EL (cell line): ENCODE measurements around the gene RGS6.

ENCODE experiments used
- DNase-seq: peaks from one replicate; pipeline ENCODE4 v3.0.0-alpha.2; 2016

Gene RGS6

DNA sequence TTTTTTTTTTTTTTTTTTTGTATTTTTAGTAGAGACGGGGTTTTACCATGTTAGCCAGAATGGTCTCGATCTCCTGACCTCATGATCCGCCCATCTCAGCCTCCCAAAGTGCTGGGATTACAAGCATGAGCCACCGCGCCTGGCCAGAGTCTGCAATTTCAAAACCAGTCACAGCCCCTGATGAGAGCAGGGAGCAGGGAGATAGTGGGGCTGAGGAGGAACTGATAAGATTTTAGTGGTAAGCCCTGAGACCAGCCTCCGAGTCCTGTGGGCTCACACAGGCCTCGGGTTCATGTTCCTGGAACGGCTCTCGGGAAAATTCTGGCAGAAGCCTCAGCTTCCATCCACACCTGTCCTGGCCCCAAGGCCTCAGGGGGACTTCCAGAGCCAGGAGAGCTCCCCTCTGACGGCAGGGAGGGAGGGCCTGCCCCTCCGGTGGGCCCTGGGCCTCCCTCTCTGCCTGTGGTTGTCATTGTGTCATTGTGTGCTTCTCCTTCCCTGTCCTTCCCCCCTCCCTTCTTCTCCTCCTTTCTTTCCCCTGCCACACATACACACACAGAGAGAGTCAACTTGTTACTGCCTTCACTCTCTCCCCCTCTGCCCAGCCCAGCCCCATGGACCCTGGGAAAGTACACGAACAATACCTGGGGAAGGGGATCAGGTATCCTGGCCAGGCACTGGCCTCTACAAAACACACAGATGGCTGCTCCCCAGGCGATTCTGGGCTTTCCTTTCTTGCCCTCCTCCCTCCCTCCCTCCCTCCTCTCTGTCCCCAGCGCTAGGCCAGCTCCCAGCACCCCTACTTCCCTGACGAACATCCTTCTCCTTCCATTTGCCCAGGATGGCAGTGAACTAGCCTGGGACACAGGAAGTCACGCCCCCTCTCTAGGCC is 667.6 kb downstream of the RGS6 start:
- no peak for DNase-seq

DNA sequence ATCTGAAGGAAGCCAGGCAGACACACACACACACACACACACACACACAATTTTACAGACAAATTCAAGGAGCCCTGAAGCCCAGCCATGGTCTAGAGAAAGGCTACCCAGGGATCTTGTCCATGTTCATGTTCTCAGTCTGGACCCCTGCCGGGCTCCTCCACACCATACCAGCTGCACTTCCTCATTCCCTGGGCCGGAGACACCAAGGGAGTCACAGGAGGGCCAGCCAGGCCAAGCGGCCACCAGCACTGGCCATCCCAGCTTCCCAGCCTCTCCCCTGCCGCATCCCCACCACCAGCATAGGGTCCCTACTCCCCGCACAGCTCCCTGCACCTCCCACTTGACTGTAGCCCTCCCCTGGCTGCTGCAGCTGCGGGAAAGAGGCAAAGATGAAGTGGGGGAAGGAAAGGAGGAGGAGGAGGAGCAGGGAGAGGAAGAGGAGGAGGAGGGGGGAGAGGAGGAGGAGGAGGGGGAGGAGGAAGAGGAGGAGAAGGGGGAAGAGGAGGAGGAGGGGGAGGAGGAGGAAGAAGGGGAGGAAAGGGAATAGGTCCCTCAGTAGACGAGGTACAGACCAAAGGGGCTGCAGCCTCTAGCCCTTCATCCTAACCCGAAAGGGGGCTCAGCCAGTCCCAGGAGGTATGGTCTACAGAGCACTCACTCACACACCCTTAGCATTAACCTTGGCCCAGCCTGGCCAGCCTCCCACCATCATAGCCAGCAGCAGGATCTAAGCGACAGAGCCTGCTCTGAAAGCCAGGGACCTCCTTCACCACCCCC is 668.5 kb downstream of the RGS6 start:
- no peak for DNase-seq

DNA sequence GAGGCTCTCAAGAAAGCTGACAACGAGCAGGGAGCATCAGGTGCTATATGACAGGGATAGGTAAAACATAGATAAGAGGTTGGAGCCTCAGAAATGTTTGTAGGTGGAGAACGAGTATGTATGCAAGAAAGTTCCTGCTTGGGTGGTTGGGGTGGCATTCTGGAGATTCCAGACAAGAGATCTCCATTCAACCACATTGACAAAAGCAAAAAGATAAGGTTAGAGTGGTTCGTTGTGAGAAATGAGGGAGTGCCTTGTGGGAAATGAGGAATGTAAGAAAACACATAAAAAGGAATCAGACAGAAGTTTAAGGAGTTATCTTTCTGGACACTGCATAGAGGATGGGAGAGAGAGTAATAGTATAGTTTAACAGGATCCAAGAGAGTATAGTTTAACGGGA is 671.4 kb downstream of the RGS6 start:
- DNase-seq = peak; percentile 23

DNA sequence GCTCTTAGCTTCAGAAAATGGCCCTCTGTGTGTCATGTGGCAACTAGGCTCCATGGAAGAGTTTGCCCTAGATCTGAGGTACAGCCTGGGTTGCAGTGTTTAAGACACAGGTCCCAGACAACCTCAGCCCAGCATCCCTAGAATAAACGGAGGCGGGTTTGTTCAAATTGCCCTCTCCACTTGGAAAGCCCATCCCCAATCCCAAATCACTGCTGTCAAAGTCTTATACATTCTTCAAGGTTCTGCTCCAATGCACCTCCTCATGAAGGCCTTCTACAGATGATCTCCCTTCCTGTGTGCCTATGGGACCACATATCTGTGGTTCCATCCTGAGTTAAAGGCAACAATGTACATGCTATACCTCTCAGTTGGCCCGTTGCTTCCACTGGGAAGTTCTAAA is 671.9 kb downstream of the RGS6 start:
- no peak for DNase-seq

DNA sequence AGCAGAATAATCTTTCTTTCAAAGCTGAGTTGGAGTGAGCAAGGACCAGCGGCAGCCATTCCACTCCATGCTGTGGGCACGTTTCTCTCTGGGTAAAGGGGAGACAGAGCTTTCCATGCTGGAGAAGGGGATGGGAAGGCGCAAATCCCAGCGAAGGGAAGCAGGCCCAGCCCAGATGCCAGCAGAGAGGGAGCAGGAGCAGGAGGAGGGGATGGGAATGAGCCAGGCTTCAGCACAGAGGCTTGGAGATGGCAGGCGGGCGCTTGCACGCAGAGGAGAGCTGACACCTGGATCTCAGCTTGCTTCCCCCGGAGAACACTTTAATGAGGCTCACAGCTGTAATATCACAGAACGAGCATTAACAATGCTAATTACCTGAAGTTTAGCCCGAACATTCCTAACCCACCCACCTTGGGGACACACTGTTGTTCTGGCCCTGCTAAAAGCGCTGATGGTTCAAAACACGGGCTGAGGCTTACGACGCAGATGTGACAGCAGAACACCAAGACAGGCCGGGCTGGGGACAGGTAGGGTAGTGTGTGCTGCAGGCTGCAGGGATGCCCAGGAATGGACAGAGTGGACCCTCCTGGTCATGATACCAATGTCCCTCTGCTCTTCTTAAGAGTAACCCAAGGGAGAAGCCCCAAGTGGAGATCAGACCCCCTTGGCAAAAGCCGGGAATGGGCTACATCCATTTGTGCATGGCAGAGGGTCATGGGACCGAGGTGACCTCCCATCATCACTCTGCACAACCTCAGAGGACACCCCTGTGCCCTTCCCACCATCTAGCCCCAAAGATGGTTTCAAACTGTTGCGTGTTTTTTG is 673.1 kb downstream of the RGS6 start:
- DNase-seq = no peak

DNA sequence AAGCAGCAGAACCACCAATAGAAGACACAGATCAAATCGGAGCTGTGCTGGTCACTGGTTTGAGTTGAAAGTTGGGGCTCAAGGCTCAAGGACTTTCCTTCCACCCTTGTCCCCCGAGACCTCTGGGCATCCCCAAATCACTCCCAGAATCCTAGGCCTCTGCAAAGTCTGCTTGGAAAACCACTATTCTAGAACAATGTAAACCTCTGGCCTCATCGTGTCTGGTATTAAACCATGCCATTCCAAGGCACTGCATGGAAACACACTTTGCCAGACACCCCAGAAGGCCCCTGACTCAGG is 673.6 kb downstream of the RGS6 start:
- DNase-seq = no peak

DNA sequence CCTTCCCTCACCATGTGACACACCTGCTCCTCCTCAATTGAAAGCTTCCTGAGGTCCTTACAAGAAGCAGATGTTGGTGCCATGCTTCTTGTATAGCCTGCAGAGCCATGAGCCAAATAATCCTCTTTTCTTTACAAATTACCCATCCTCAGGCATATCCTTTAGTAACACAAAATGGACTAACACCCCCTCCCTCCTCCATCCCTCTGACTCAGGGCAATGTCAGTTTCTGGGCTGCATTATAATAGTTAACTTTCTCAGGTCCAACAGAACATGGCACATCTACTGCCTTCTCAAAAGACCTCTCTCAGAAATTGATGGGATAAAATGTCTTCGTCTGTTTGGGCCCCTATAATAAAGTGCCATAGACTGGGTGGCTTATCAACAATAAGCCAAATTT is 674.6 kb downstream of the RGS6 start:
- peak; percentile 27 for DNase-seq

DNA sequence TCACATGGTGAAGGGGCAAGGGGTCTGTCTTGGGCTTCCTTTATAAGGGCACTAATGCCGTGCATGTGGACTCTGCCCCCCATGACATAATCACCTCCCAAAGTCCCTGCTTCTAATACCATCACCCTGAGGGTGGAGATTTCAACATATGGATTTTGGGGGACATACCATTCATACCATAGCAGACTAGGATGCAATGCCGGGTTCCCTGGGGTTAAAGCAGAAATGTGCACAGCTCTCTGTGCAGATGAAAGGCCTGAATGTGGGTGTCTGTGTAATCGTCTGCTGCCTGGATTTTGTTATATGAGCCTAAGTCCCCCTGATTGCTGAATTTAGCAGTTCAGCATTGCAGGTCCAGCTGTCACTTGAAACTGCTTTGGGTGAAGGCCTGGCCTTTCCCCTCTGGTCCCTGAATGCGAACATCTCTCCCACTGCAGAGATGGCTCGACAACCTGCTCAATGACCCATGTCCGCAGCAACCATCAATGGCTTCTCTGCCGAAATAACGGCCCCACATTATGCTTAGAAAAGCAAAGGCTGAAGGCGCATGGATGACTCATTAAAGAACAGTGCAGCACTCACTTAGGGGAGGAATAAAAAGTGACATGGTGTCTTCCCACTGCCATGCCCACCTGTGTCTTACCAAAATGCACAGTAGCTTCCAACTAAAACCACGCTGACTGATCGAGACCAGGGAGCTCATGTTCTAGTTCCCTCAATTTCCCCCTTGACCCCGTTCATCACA is 675.3 kb downstream of the RGS6 start:
- peak; percentile 80 for DNase-seq

DNA sequence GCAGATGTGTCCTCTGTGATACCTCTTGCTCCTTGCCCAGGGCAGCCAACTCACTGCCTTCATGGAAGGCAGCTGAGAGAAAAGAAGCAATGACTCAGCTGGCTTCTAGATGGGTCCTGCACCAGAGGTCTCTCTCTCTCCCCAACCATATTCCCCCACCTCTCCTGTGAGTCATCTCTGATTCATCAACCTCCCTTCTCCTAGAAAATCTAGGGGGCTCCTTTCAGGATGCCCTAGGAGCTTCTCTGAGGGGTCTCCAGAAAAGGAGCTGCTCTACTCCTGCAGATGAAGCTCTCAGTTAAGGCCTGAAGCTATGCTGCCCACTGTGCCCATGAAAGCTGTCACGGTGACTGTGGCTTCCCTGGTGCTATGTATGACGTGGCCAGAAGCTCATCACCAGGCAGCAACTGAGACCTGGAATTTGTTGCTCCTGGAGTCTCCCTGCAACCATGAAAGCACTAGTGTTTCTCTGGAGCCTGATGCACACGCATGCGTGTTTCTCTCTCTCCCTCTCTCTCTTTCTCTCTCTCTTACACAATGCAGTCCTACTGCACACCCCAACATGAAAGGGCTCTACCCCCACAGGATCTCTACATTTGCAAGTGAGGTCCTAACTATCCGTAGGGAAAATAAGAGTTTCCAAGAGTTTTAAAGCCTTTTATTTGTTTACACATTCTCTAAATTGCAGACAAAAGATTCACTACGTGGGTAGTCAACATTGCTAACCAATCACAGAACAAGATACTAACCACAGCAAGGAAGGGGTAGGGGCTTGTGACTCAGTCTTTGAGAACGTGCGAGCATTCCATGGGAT is 676.4 kb downstream of the RGS6 start:
- DNase-seq = peak; percentile 98

DNA sequence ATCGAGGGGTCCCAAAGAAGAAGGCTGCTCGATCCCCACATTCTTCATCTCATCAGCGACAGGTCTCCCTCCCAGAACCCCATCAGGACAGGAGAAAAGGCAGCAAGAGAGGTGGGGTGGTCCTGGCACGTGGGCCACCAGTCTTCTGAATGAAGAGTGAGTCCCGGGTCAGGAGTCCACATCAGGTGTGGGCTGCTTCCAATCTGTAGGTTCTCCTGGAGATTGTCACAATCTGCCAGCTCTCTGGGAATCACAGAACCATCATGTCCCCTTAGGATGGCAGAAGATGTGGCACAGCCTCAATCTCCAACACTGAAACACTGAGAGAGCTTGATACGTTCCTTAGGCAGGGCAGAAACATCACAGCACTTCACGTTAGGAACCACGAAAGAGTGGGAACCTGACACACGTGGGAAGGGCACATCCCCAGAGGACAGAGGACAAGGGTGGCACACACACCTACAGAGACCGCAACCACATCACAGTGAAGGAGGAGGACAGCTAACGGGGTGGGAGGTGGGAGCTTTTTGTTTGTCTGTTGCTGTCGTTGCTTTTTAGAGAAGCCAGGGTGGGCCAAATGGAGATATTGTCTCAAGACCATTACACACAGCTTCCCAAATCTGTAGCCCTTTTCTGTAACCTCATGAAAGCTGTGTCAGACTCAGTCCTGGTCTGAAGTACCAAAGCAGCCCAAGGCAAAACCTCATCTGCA is 677.1 kb downstream of the RGS6 start:
- no peak for DNase-seq

DNA sequence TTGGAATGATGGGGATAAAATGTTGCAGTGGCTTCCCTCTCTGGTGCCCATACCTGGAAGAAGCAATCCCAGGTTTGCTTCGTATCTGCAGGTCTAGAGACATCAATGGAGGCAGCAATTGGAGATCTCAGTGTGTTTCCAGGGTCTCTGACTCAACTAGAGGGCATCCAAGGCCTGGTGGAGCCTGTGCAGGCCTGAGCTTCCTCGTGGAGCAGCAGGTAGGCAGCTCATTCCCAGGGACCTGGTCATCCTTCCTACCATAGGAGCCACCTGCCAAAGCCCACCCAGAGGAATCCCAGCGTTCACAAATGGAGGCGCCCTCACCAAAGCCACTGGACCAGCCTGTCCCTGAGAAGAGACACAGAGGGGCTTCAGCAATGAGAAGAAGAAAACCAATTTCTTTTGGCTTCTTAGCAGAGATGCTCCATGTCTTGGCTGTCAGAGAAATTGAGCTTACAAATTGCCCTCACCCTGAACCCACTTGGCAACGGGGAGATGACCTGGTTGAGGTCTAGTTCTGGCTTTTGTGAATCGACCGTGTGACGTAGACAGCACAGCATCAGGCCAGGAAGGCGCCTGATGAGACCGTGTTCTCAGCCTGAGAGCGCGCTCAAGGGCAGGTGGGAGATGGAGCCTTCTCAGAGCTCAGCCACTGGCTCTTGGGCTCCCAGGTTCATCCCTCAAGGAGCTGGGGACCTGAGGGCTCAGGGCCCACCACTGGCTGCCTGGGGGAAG is 678.0 kb downstream of the RGS6 start:
- DNase-seq = no peak

DNA sequence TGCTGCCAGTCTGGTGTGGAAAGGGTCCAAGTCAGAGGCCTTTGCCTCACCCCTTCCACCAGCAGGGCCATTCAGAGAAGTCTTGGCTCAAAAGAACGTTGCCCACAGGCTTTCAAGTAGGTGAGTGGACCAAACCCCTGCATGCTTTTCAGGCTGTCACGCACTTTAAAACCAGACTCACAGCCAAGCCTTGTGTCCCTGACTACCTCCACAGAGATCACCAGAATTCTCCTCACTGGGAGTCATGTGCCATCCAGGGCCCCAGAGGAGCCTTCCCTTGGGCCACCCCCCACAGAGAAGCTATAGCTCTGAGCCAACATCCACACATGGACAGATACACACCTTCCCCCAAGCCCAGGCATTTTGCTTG is 678.6 kb downstream of the RGS6 start:
- DNase-seq = peak; percentile 44

DNA sequence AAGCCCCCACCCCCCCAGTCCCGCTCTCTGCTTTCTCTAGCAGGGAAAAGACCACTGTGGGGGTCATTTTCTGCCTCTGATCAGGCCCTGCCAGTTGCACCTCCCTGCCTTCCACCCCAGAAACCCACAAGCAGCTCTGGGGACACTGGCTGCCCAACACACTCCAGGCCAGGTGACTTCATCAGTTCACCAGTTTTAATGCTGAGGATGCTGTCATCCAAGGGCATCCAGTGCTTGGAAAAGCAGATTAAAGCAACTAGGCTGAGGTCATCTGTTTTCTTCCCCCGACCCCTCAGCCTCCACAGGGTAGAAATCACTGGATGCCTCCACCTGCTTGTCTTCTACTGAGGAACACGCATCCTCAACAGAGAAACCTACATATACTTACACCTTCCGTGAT is 679.3 kb downstream of the RGS6 start:
- no peak for DNase-seq

DNA sequence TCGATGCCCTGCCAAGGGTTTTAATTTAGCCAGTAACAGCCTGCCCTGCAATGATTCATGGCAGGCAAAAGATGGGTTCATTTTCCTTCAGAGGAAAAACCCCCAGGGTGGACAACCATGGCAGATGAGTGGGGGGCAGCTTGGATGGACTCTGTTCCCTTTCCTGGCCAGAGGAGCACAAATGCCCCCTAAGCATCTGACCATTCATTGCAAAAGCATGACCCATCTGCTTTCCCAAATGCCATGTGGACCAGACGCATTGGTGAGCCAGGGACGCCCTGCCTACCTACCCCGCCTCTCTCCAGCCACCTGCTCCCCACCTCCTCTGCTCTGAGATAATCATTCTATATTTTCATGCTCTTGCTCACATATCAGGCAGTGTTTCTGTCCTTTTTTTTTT is 679.8 kb downstream of the RGS6 start:
- no peak for DNase-seq

DNA sequence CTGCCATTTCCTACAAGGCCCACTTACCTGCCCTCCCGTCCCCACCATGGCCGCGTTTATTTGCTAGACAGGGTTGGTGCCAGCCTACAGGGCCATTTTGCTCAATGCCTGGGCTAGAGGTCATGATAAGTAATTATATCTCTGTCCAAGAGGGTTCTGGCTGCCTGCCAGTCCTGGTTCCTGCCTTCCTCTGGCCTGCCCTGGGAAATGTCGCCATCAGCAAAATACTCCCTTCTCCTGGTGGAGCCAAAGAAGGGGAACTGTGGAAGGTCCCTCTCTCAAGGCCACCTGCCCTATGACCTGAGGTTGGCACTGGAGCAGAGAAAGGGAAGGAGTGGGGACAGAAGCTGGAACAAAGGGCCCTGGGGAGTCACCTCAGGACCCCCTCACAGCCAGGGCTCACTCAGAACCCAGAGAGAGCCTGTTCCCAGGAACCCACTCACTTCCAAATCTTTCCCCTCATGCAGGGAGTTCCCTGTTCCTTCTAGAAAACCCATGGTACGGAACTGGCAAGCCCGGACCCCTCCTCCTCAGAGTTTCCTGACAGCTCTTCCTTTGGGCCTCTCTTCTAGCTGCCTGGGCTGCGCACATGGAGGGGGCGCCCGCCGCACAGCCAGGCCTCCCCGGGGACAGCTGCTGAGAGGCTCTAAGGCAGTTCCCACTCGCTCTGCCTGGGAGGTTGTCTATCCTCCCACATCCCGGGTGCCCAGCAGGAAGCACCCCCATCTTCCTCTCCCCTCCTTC is 681.2 kb downstream of the RGS6 start:
- DNase-seq = peak; percentile 50

DNA sequence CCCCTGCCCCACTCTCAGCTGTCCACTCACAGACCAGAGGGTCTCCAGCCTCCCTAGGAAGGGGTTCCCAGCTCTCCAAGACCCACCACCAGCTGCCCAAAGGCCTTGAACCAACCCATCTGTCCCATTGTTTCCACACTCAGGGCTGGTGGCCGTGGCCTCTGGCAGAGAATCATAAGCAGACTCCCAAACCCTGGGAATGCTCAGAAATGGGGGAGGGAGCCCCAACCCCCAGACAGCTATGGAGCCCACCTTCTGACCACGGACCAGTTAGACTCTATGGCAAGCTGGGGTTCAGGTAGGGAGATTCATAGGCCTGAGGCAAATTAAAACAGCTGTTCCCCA is 681.7 kb downstream of the RGS6 start:
- no peak for DNase-seq

DNA sequence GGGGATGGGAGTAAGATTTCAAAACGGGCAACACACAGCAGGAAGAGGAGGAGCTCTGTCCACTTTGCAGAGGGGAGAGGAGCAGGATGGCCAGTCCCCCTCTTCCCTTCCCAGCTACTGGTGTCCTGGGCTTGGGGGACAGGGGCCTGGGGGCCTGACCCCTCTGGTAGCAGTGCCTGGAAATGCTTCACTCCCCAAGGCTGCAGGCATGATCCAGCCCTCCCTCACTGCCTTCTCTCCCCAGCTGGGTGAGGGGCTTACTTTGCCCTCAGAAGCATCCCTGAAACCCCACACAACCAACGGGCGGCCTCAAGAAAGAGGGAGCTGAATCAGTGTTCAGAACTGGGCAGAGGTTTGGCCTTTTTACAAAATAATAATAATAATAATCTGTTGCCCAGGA is 682.1 kb downstream of the RGS6 start:
- DNase-seq = no peak

DNA sequence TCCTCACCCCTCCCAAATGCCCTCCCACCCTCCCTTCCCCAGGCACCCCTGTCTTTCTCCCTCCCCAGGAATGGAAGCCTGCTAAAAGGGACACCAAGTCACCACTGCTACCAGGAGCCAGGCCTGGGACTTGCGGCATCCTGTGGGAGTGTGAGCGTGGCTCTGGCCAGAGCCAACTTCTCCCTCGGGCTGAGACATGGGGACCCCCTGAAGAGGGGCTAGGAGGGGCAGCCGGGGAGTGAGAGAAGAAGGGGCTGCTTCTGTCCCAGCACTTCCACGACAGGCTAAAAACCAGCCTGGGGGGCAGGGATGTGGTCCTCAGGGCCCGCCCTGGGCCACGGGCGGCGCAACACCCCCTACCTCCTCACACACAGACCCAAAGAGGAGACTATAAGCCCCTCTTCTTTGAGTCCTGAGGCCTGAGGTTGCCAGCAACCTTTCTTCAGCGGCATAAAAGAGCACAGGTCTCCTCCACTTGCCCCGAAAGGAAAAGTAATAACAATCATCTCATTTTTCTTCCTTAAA is 682.7 kb downstream of the RGS6 start:
- no peak for DNase-seq

DNA sequence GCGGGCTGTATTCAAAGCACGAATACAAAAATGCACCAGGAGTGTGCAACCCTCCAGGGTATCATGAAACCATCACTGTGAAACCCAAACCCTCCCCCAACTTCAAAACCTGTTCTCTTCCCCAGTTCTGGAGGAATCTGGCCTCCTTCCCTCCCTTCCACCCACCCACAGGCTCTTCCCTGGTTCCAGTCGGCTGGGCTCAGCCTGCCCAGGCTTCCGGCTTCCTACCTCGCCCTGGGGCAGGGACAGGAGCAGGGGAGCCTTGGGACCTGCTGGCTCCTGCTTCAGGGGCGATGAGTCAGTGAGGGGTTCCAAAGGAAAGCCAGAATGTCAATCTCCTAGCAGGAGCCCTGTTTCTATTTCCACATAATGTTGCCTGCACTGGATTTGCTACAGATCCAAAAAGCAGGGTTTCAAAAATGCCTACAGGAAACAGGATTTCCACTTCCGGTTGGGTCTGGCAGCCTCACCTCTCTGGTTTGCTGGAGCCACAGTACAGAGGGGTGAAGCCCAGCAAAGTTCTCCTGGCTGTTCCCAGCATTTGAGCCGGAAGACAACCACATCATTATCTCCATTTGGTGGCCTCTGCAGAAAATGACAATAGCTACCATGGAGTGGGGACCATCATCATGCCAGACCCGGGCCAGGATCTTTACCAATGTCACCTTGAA is 683.4 kb downstream of the RGS6 start:
- DNase-seq = peak; percentile 91
